ENCODE data around the gene TMCO4.

- TF ChIP-seq, protein P1, sequence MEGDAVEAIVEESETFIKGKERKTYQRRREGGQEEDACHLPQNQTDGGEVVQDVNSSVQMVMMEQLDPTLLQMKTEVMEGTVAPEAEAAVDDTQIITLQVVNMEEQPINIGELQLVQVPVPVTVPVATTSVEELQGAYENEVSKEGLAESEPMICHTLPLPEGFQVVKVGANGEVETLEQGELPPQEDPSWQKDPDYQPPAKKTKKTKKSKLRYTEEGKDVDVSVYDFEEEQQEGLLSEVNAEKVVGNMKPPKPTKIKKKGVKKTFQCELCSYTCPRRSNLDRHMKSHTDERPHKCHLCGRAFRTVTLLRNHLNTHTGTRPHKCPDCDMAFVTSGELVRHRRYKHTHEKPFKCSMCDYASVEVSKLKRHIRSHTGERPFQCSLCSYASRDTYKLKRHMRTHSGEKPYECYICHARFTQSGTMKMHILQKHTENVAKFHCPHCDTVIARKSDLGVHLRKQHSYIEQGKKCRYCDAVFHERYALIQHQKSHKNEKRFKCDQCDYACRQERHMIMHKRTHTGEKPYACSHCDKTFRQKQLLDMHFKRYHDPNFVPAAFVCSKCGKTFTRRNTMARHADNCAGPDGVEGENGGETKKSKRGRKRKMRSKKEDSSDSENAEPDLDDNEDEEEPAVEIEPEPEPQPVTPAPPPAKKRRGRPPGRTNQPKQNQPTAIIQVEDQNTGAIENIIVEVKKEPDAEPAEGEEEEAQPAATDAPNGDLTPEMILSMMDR (conservative IDR thresholded peaks at IDR 0.05; ENCODE audit: low read depth, low read length): no peak
- no peak for TF ChIP-seq EZH2phosphoT487 (IDR thresholded peaks at IDR 0.05; ENCODE audit: borderline replicate concordance, low read length)
Measured at GRCh38 chr1:19797827-19798226, 1.9 kb downstream of the TMCO4 start.
